PC-9 (cell line): ENCODE measurements around the gene ATP2B1.

Experiments
- CTCF ChIP-seq: fragments of 200-600 bp; sonication (generic); conservative IDR thresholded peaks from 2 replicates; pipeline ENCODE4 v1.6.1; 2017; ENCODE audit warnings: mixed run types, antibody characterized with exemption, mild to moderate bottlenecking, moderate library complexity
- EZH2 ChIP-seq: fragments of 200-600 bp; sonication (generic); IDR thresholded peaks from 2 replicates; pipeline ENCODE4 v1.8.0; 2017; ENCODE audit warnings: antibody characterized with exemption, low read depth

- TF ChIP-seq CTCF (no peak), EZH2 (no peak)
These were observed 12.8 kb upstream of the ATP2B1 start for GRCh38 chr12:89721291-89721987.
